ENCODE data around the gene SPNS2. TPM values are rescaled to one million over a fixed set of nuclear protein-coding genes. Genes with fewer than 3 reads are reported as not detected.

Gene SPNS2
- total RNA-seq, 1 experiment from 2014 or later, result 0.33 TPM

DNA sequence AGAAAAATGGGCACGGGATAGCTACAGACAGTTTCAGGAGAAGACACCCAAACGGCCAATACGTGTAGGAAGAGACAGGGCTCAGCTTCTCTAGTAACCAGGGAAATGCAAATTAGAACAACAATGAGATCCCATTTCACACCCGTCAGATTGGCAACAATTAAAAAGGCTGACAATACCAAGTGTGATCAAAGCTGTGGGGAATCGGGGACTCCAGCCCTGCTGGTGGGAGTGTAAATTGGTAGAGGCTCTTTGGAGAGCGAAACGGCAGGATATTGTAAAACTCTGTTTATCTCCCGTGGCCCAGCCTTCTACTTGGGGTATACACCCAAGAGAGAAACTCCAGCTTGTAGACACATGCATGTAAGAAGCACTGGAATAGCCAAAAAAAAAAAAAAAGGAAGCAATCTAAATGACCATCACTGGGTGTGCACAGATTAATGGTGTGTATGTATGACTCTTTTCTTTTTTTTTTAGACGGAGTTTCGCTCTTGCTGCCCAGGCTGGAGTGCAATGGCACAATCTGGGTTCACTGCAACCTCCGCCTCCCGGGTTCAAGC, 29.0 kb downstream of the SPNS2 start:
- Histone ChIP-seq H2BK5ac (ENCODE audit: insufficient read length, low read length) (no peak overlapping the region), H2AK5ac (ENCODE audit: insufficient read length, low read length) (no peak overlapping the region), H2BK120ac (ENCODE audit: low read depth, low read length, poor library complexity, severe bottlenecking) (no peak overlapping the region), H3K4me1 (ENCODE audit: insufficient read depth, low read length) (no peaks in the 10 kb centered on the region), H3K4ac (ENCODE audit: low read depth, low read length) (no peak overlapping the region), H2AFZ (ENCODE audit: low read length) (no peak overlapping the region), H4K91ac (ENCODE audit: insufficient read length, low read depth, low read length) (no peak overlapping the region), H4K8ac (replicated peaks; ENCODE audit: insufficient read length, low read depth, low read length) (no peak overlapping the region), H3T11ph (ENCODE audit: low read length) (no peak overlapping the region), H2BK20ac (ENCODE audit: low read depth, low read length, poor library complexity, severe bottlenecking) (no peak overlapping the region), H4K20me1 (ENCODE audit: control insufficient read depth, insufficient read depth, insufficient read length) (no peaks in the 10 kb centered on the region), H3K4me2 (ENCODE audit: insufficient read depth, insufficient read length, low read length) (no peak overlapping the region), H3K14ac (ENCODE audit: insufficient read depth, low read length) (no peak overlapping the region), H3K23me2 (ENCODE audit: insufficient read length, low read depth, low read length, poor library complexity, severe bottlenecking) (no peaks in the 10 kb centered on the region), H3K79me1 (ENCODE audit: insufficient read depth, low read depth, low read length, poor library complexity, severe bottlenecking) (no peaks in the 10 kb centered on the region), H3K18ac (ENCODE audit: insufficient read length, low read depth, low read length) (no peak overlapping the region), H4K5ac (ENCODE audit: insufficient read length, low read depth, low read length) (no peak overlapping the region), H3K9ac (ENCODE audit: extremely low read depth, insufficient read length, low read length) (no peak overlapping the region), H2BK12ac (ENCODE audit: insufficient read length, low read depth, low read length) (no peak overlapping the region), H3K79me2 (ENCODE audit: insufficient read depth, low read length) (no peaks in the 10 kb centered on the region), H3K27me3 (ENCODE audit: insufficient read depth, low read length) (peaks cover 6% of the 10 kb centered on the region), H3K9me3 (ENCODE audit: control insufficient read depth, low read depth, low read length) (no peaks in the 10 kb centered on the region), H3K27ac (ENCODE audit: insufficient read length, low read depth, low read length) (no peak overlapping the region), H3K56ac (ENCODE audit: insufficient read length, low read depth, low read length) (no peak overlapping the region), H3K23ac (ENCODE audit: insufficient read length, low read depth, low read length) (no peak overlapping the region), H2BK15ac (ENCODE audit: low read depth, low read length) (no peak overlapping the region)
- no peak overlapping the region; a peak in 1 of 7 replicates for H3K27ac Mint-ChIP-seq
- peaks cover 11 to 14% of the 10 kb centered on the region in 2 experiments for H3K4me1 Mint-ChIP-seq
- H3K9me3 Mint-ChIP-seq, result no peaks in the 10 kb centered on the region; a peak in 1 of 5 replicates
- peaks cover 96% of the 10 kb centered on the region for H3K27me3 Mint-ChIP-seq (ENCODE audit: low read depth)
- H3K4me3 Mint-ChIP-seq, result no peak overlapping the region
- H3K36me3 Mint-ChIP-seq (ENCODE audit: insufficient read depth in 1 of 3, low read depth in 3 of 3), result no peaks in the 10 kb centered on the region
- WGBS (ENCODE audit: extremely low coverage, insufficient read length, low lambda C conversion rate), result no CpG with 5 or more reads among the region's 12 CpGs
- TF ChIP-seq, protein P1, sequence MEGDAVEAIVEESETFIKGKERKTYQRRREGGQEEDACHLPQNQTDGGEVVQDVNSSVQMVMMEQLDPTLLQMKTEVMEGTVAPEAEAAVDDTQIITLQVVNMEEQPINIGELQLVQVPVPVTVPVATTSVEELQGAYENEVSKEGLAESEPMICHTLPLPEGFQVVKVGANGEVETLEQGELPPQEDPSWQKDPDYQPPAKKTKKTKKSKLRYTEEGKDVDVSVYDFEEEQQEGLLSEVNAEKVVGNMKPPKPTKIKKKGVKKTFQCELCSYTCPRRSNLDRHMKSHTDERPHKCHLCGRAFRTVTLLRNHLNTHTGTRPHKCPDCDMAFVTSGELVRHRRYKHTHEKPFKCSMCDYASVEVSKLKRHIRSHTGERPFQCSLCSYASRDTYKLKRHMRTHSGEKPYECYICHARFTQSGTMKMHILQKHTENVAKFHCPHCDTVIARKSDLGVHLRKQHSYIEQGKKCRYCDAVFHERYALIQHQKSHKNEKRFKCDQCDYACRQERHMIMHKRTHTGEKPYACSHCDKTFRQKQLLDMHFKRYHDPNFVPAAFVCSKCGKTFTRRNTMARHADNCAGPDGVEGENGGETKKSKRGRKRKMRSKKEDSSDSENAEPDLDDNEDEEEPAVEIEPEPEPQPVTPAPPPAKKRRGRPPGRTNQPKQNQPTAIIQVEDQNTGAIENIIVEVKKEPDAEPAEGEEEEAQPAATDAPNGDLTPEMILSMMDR (conservative IDR thresholded peaks at IDR 0.05), result no peak; the same call in 2 of the 3 replicates
- DNase-seq, result no peak
